Gastrocnemius medialis (tissue), 4 donors: Measurements from ENCODE around the gene MRPL23.

Experiments
- POLR2A ChIP-seq, 2 donors: fragments of 450-650 bp; IDR thresholded peaks; one replicate each; pipeline ENCODE4 v1.6.1; 2017; ENCODE audit warnings: antibody characterized with exemption in 2 of 2, mild to moderate bottlenecking in 2 of 2, moderate library complexity in 2 of 2
- TF ChIP-seq, protein P1 (sequence below), 5 experiments: fragments of 450-650 bp in 3 of 5; fragments of 200-600 bp in 2 of 5; sonication (generic) in 2 of 5; IDR thresholded peaks in 4 of 5; conservative IDR thresholded peaks in 1 of 5; 1 replicate in 4 of 5; 2 replicates in 1 of 5; pipeline ENCODE4 v1.5.1; 2016 to 2019; ENCODE audit warnings: antibody characterized with exemption in 5 of 5, mild to moderate bottlenecking in 3 of 5, moderate library complexity in 3 of 5

DNA sequence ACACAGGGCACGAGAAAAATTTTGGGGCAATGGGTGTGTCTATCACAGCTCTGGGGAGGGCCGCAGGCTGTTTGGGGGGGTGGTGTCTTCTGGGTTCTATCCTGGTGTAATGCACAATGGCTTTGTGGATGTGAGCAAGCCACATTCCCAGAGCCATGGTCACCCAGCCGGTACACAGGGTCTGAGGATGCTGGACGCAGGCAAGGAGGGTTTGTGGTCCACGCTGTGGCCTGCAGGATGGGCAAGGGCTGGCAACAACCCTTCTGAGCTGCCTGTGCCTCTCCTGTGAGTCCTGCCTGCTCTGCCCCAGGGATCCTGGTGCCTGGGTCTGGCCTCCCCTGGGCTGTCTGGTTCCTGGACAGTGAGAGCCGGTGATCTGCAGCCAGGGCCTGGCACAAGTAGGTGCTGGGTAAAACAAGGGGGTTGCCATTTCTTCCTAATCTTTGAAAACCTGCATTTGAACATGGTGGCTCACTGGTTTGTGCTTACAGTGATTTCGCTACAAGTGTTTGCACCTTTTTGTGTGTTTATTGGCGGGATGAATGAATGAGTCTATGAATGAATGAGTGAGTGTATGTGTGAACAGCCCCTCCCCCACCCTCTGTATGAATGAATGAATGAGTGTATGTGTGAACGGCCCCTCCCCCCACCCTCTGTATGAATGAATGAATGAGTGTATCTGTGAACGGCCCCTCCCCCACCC, 4.4 kb upstream of the MRPL23 start:
- TF ChIP-seq, protein P1, sequence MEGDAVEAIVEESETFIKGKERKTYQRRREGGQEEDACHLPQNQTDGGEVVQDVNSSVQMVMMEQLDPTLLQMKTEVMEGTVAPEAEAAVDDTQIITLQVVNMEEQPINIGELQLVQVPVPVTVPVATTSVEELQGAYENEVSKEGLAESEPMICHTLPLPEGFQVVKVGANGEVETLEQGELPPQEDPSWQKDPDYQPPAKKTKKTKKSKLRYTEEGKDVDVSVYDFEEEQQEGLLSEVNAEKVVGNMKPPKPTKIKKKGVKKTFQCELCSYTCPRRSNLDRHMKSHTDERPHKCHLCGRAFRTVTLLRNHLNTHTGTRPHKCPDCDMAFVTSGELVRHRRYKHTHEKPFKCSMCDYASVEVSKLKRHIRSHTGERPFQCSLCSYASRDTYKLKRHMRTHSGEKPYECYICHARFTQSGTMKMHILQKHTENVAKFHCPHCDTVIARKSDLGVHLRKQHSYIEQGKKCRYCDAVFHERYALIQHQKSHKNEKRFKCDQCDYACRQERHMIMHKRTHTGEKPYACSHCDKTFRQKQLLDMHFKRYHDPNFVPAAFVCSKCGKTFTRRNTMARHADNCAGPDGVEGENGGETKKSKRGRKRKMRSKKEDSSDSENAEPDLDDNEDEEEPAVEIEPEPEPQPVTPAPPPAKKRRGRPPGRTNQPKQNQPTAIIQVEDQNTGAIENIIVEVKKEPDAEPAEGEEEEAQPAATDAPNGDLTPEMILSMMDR (IDR thresholded peaks at IDR 0.05 in 4 of 5, conservative IDR thresholded peaks at IDR 0.05 in 1 of 5) = no peak
- no peak for TF ChIP-seq POLR2A (IDR thresholded peaks at IDR 0.05)
